ENCODE data around the gene ANO10. TPM values are rescaled to one million over a fixed set of nuclear protein-coding genes. Genes with fewer than 3 reads are reported as not detected.
A peak's percentile ranks its signal among the peaks of the same experiment; 100 is the strongest.
"Not testable (repeated sequence)": the region's sequence is repeated elsewhere in the genome, so short reads cannot be mapped to it uniquely, and the experiment has no call there.

ANO10 gene
- total RNA-seq, 1 experiment from 2014 or later, result 9.7 TPM

DNA sequence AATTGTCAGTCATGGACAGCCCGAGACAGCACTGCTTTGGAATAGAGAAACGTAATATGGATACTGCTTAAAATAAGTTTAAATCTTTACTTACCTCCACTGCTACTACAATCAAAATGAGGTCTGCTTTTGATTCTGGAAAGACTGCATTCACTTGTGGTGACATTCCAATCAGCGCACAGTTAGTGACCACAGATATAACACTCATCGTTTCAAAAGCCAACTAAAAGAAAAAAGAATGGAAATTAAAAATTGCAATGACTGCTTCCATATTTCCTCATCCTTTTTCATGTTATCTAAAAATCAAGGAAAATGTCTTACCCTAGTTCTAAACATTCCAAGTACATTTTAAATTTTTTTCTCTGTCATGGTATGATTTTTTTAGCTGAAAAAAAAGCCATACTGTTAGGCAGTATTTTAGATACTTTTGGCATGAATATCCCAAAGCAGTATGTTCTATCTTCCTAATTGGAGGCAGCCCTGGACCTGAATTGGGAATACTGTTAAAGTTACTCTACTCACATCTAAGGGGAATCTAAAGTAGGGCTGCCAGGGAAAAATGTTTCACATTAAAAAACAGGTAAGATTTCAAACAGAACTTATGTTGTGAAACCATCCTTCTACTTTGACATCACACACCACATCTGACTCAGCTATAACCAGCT, 72.1 kb downstream of the ANO10 start:
- no peak for TF ChIP-seq EZH2 (IDR thresholded peaks at IDR 0.05; ENCODE audit: borderline replicate concordance, low read depth, low read length, poor library complexity, severe bottlenecking)
- TF ChIP-seq, protein P1, sequence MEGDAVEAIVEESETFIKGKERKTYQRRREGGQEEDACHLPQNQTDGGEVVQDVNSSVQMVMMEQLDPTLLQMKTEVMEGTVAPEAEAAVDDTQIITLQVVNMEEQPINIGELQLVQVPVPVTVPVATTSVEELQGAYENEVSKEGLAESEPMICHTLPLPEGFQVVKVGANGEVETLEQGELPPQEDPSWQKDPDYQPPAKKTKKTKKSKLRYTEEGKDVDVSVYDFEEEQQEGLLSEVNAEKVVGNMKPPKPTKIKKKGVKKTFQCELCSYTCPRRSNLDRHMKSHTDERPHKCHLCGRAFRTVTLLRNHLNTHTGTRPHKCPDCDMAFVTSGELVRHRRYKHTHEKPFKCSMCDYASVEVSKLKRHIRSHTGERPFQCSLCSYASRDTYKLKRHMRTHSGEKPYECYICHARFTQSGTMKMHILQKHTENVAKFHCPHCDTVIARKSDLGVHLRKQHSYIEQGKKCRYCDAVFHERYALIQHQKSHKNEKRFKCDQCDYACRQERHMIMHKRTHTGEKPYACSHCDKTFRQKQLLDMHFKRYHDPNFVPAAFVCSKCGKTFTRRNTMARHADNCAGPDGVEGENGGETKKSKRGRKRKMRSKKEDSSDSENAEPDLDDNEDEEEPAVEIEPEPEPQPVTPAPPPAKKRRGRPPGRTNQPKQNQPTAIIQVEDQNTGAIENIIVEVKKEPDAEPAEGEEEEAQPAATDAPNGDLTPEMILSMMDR (conservative IDR thresholded peaks at IDR 0.05; ENCODE audit: low read depth, low read length), result no peak
- Histone ChIP-seq H3K27ac (ENCODE audit: low read depth, low read length, poor library complexity, severe bottlenecking) (no peak overlapping the region), H3K4me1 (ENCODE audit: insufficient read depth, low read length, poor library complexity, severe bottlenecking) (no peaks in the 10 kb centered on the region), H3K36me3 (ENCODE audit: insufficient read depth, low read length, poor library complexity, severe bottlenecking) (no peaks in the 10 kb centered on the region), H3K27me3 (replicated peaks; ENCODE audit: insufficient read depth, low read depth, low read length, poor library complexity) (no peaks in the 10 kb centered on the region), H3K9me3 (ENCODE audit: low read depth, low read length, poor library complexity, severe bottlenecking) (no peaks in the 10 kb centered on the region), H3K4me3 (ENCODE audit: low read depth, low read length, poor library complexity, severe bottlenecking) (no peak overlapping the region)
- no TSS peak for BruUV-seq (replicated peaks)
- intact Hi-C loops (cut with micrococcal nuclease; ENCODE audit: unreplicated experiment), result loop anchor here (10.0 kb wide), 1 partner anchor 645 kb away; no protein-coding TSS in a partner anchor
- ChIA-PET CTCF (no interaction called here), POLR2A (ENCODE audit: low non-redundant PET) (no interaction called here)
- no peak for DNase-seq (ENCODE audit: low spot score)

DNA sequence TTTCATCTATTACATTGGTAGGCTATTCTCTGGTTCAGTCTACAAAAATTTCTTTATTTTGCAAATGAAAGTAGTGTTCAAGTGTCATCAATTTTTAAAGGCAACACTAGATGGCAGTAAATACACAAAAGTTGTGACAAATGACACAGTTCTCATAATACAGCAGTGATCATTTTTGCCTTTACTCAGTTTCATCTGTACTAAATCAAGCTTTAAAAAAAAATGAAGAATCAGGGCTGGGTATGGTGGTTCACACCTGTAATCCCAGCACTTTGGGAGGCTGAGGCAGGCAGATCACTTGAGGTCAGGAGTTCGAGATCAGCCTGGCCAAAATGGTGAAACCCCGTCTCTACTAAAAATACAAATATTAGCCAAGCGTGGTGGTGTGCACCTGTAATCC, 77.5 kb downstream of the ANO10 start:
- TF ChIP-seq, protein P1 (conservative IDR thresholded peaks at IDR 0.05; ENCODE audit: low read depth, low read length), result peak; percentile 48
- intact Hi-C loops (cut with micrococcal nuclease; ENCODE audit: unreplicated experiment), result loop anchor here (5.0 to 10.0 kb wide), 2 partner anchors 218 to 651 kb away; no protein-coding TSS in a partner anchor
- H3K27ac ChIP-seq (ENCODE audit: low read depth, low read length, poor library complexity, severe bottlenecking); H3K4me1 ChIP-seq (ENCODE audit: insufficient read depth, low read length, poor library complexity, severe bottlenecking); H3K9me3 ChIP-seq (ENCODE audit: low read depth, low read length, poor library complexity, severe bottlenecking); H3K27me3 ChIP-seq (replicated peaks; ENCODE audit: insufficient read depth, low read depth, low read length, poor library complexity); H3K4me3 ChIP-seq (ENCODE audit: low read depth, low read length, poor library complexity, severe bottlenecking); BruUV-seq (replicated peaks); H3K36me3 ChIP-seq (ENCODE audit: insufficient read depth, low read length, poor library complexity, severe bottlenecking); POLR2A ChIA-PET (ENCODE audit: low non-redundant PET); CTCF ChIA-PET: not testable (repeated sequence)
- peak; percentile 55 for DNase-seq (ENCODE audit: low spot score)

DNA sequence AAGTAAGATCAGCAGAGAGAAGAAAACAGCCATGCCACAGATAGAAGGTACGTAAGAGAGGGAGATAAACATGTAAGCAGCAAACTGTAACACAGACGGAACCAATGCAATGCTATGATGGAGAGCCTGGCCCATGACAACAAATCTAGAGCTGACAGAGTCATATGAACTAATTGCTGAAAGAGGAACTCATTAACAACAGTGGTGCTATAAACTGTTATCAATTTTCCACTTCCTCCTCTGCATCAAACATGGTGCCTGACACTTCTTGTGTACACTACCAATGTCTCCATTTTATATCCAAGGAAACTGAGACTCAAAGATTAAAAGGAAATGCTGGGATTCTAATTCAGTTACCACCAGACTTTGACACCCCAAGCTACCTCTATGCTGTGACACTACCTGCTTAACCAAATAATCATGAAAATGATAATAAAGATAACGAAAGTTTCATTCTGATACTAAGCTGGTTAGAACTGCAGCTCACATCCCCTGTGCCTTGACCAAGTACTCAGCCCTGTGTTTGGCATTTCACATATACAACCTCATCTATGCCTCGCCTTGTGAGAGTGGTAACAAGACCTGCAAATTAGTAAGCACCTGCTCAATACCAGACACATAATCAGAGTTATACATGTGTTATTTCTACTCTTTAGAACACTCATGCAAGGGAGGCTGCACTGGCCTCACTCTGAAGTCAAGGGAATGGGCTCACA, 79.3 kb downstream of the ANO10 start:
- no peak overlapping the region for H3K4me3 ChIP-seq (ENCODE audit: low read depth, low read length, poor library complexity, severe bottlenecking)
- no peaks in the 10 kb centered on the region for H3K4me1 ChIP-seq (ENCODE audit: insufficient read depth, low read length, poor library complexity, severe bottlenecking)
- no peak for DNase-seq (ENCODE audit: low spot score)
- H3K27me3 ChIP-seq (replicated peaks; ENCODE audit: insufficient read depth, low read depth, low read length, poor library complexity), result no peaks in the 10 kb centered on the region
- no peaks in the 10 kb centered on the region for H3K9me3 ChIP-seq (ENCODE audit: low read depth, low read length, poor library complexity, severe bottlenecking)
- H3K27ac ChIP-seq (ENCODE audit: low read depth, low read length, poor library complexity, severe bottlenecking), result no peak overlapping the region
- intact Hi-C loops (cut with micrococcal nuclease; ENCODE audit: unreplicated experiment), result loop anchor here (5.0 to 10.0 kb wide), 2 partner anchors 220 to 652 kb away; no protein-coding TSS in a partner anchor
- ChIA-PET CTCF (interaction anchor here (0.6 kb wide), 1 partner anchor 693 kb away, joined by 3 read pairs; no protein-coding TSS in a partner anchor), POLR2A (ENCODE audit: low non-redundant PET) (no interaction called here)
- no TSS peak for BruUV-seq (replicated peaks)
- no peak for TF ChIP-seq EZH2 (IDR thresholded peaks at IDR 0.05; ENCODE audit: borderline replicate concordance, low read depth, low read length, poor library complexity, severe bottlenecking)
- TF ChIP-seq, protein P1 (conservative IDR thresholded peaks at IDR 0.05; ENCODE audit: low read depth, low read length), result no peak
- no peaks in the 10 kb centered on the region for H3K36me3 ChIP-seq (ENCODE audit: insufficient read depth, low read length, poor library complexity, severe bottlenecking)
